Tibial nerve (tissue), 4 donors: ENCODE data around the gene ACOT11. TPM values are rescaled to one million over a fixed set of nuclear protein-coding genes. Genes with fewer than 3 reads are reported as not detected.

Source experiments
- DNase-seq, 2 donors: peaks; one replicate each; pipeline ENCODE4 v3.0.0-alpha.2; 2019; ENCODE audit warnings: low spot score in 2 of 2
- H3K27ac ChIP-seq, 4 donors: fragments of 200-600 bp; sonication (generic) in 3 of 4; one replicate each; pipeline ENCODE4 v1.5.1; 2017 to 2019; ENCODE audit warnings: mild to moderate bottlenecking in 1 of 4
- H3K27me3 ChIP-seq, 2 donors: fragments of 200-600 bp; sonication (generic) in 1 of 2; one replicate each; pipeline versions ENCODE4 v1.5.1 to v1.6.0; 2017 to 2019
- H3K36me3 ChIP-seq, 3 donors: fragments of 200-600 bp; sonication (generic); one replicate each; pipeline ENCODE4 v1.5.1; 2018 to 2019
- H3K4me1 ChIP-seq, 4 donors: fragments of 200-600 bp; sonication (generic) in 3 of 4; one replicate each; pipeline ENCODE4 v1.5.1; 2017 to 2019
- H3K4me3 ChIP-seq, 4 donors: fragments of 200-600 bp; sonication (generic) in 3 of 4; one replicate each; pipeline ENCODE4 v1.5.1; 2017 to 2019; ENCODE audit warnings: mild to moderate bottlenecking in 1 of 4, moderate library complexity in 1 of 4
- H3K9me3 ChIP-seq, 4 donors: fragments of 200-600 bp; sonication (generic) in 3 of 4; one replicate each; pipeline ENCODE4 v1.5.1; 2017 to 2019
- EP300 ChIP-seq, 2 donors: sonication (generic); formaldehyde crosslinking; IDR thresholded peaks; one replicate each; pipeline ENCODE4 v1.6.1; 2017; ENCODE audit warnings: antibody characterized with exemption in 2 of 2, mild to moderate bottlenecking in 1 of 2
- POLR2A ChIP-seq, 2 donors: fragments of 450-650 bp; IDR thresholded peaks; one replicate each; pipeline ENCODE4 v1.6.1; 2017; ENCODE audit warnings: antibody characterized with exemption in 2 of 2, mild to moderate bottlenecking in 2 of 2, moderate library complexity in 2 of 2
- WGBS, 2 donors: methylation state at CpG; one replicate each; pipeline ENCODE4 v1.1.5; 2018; 5-methylcytosine and 5-hydroxymethylcytosine counted together
- total RNA-seq, 4 donors: library from RNA; depleted of rRNA; stranded (reverse); fragments of >200 nt; gene quantifications; one replicate each; pipeline ENCODE4 v1.1.0, GENCODE V29; 2016
- TF ChIP-seq, protein P1 (sequence below), 5 experiments: fragments of 200-600 bp in 3 of 5; fragments of 450-650 bp in 2 of 5; sonication (generic) in 3 of 5; IDR thresholded peaks; one replicate each; pipeline ENCODE4 v1.5.1; 2016 to 2019; ENCODE audit warnings: antibody characterized with exemption in 5 of 5, mild to moderate bottlenecking in 3 of 5, moderate library complexity in 2 of 5

ACOT11 gene
- total RNA-seq, 4 donors from 2014 or later, result 7.5 to 13.8 (median 10.2) TPM

DNA sequence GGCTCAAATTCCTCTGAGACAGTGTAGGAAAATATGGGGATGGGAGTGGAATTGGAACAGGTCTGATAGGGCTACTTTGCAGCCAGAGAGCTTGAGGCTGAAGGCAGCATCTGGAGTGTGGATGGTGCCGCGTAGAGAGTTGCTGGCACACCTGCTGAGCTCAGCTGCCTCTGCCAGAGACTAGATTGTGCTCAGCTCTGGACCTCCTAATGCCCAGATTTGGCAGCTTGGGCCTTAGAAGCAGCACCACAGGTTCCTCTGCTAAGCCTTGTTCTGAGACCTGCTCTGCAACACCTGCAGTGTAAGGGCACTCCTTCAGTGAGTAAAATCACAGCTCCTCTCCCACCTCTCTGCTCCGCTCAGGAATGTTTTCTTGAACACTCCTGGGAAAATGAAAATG lies 23.3 kb downstream of the ACOT11 start:
- Histone ChIP-seq H3K9me3 (no peaks in the 10 kb centered on the region), H3K36me3 (no peaks in the 10 kb centered on the region), H3K4me1 (peaks cover 0 to 29% (median 16%) of the 10 kb centered on the region in 4 donors), H3K27me3 (no peaks in the 10 kb centered on the region), H3K4me3 (no peak overlapping the region), H3K27ac (peak overlapping the region in 2 of 4 donors; percentile 43 to 53)
- WGBS, 2 donors, result 78 to 79% methylated on average over 3 of the region's 3 CpGs
- DNase-seq, result no peak
- TF ChIP-seq EP300 (IDR thresholded peaks at IDR 0.05) (no peak), POLR2A (IDR thresholded peaks at IDR 0.05) (no peak)
- TF ChIP-seq, protein P1, sequence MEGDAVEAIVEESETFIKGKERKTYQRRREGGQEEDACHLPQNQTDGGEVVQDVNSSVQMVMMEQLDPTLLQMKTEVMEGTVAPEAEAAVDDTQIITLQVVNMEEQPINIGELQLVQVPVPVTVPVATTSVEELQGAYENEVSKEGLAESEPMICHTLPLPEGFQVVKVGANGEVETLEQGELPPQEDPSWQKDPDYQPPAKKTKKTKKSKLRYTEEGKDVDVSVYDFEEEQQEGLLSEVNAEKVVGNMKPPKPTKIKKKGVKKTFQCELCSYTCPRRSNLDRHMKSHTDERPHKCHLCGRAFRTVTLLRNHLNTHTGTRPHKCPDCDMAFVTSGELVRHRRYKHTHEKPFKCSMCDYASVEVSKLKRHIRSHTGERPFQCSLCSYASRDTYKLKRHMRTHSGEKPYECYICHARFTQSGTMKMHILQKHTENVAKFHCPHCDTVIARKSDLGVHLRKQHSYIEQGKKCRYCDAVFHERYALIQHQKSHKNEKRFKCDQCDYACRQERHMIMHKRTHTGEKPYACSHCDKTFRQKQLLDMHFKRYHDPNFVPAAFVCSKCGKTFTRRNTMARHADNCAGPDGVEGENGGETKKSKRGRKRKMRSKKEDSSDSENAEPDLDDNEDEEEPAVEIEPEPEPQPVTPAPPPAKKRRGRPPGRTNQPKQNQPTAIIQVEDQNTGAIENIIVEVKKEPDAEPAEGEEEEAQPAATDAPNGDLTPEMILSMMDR (IDR thresholded peaks at IDR 0.05), result no peak

DNA sequence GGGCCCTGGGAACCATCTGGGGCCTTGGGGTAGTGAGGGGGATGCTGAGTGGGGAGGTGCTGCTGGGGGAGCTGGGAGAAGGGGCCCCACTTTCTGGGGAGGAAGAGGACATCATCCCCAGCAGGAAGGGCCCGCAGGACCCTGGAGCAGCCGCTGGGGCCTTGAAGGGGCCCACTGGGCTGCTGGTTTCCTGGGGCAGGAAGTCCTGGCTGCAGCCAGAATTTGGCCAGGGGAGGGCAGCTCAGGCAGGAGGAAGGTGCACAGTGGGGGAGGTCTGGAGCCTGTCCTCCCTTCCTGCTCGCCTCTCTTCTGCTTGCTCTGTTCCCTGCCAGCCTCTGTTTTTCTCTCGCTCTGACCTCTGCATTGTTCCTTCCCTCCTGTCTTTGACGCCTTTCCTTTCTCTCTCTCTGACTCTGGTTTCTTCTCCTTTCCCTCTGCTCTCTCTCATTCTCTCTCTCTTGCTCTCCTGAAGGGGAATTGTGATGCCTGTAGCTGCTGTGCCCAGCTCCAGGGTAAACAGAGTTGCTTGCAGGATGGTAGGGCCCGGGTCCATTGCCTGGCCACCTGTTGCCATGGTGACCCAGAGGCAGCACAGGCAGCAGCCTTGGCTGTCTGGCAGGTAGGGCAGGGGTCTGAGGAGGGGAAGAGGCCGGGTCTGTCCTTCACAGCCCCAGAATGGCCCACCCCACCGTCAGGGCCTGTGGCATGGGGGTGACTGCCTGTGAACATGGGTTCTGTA lies 23.9 kb downstream of the ACOT11 start:
- no peaks in the 10 kb centered on the region for H3K9me3 ChIP-seq
- no peak overlapping the region for H3K4me3 ChIP-seq
- 47 to 53% methylated on average over 7 of the region's 8 CpGs for WGBS, 2 donors
- no peaks in the 10 kb centered on the region for H3K27me3 ChIP-seq
- H3K27ac ChIP-seq, result peak overlapping the region in 2 of 4 donors; percentile 43 to 53
- no peak for TF ChIP-seq EP300 (IDR thresholded peaks at IDR 0.05)
- TF ChIP-seq, protein P1 (IDR thresholded peaks at IDR 0.05), result no peak
- TF ChIP-seq POLR2A (IDR thresholded peaks at IDR 0.05), result no peak
- DNase-seq, result no peak
- H3K4me1 ChIP-seq, result peaks cover 0 to 29% (median 16%) of the 10 kb centered on the region in 4 donors
- no peaks in the 10 kb centered on the region for H3K36me3 ChIP-seq

DNA sequence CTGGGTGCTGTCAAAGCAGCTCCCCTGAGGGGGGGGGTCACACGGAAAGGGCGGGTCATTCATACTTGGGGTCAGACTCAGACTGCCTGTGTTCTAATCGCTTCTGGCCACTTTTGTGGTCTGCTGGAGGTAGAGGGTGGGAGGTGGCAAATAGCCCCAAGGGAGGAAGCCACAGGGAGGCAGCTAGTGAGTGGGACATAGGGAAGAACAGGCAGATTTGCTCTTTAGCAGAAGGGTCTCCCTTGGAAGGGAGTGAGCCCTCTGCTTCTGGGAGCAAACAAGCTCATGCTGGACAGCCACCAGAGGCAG lies 24.5 kb downstream of the ACOT11 start:
- no peaks in the 10 kb centered on the region for H3K27me3 ChIP-seq
- DNase-seq, result no peak
- no peaks in the 10 kb centered on the region for H3K9me3 ChIP-seq
- H3K27ac ChIP-seq, result peak overlapping the region in 1 of 4 donors; percentile 53
- no peaks in the 10 kb centered on the region for H3K36me3 ChIP-seq
- H3K4me3 ChIP-seq, result no peak overlapping the region
- TF ChIP-seq, protein P1 (IDR thresholded peaks at IDR 0.05), result no peak
- no peak for TF ChIP-seq EP300 (IDR thresholded peaks at IDR 0.05)
- no peak for TF ChIP-seq POLR2A (IDR thresholded peaks at IDR 0.05)
- 59 to 70% methylated on average over 3 of the region's 3 CpGs for WGBS, 2 donors
- H3K4me1 ChIP-seq, result peaks cover 0 to 30% (median 16%) of the 10 kb centered on the region in 4 donors

DNA sequence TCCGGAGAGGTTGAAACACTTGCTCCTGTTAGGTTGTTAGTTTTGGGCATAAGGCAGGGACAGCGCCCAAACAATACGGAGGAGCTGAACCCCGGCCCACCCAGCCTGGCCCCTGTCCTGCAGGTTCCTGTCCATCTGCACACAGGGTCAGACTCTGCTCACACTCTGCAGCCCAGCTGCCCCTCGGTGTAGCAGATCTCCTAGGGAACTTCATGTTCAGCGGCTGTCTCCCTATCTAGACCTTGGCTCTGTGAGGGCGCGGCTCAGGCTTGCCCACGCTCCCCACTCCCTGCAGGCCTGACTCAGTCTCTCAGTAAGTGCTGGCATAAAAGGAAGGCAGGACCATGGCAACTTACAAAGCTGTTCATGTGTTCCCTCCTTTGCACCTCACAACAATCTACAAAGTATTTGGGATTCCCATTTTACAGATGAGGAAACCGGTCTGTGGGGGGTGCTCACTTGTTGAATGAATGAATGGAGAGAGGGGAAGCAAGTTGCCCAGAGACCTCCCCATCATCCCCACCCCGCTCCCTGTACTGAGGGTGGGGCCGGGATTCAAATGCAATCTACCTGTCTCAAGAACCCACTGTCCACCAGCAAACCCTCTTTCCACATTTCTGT lies 26.2 kb downstream of the ACOT11 start:
- H3K27ac ChIP-seq, result no peak overlapping the region
- DNase-seq, result no peak
- WGBS, 2 donors, result 88 to 91% methylated on average over 12 of the region's 12 CpGs

More for the DNA sequence above, 26.2 kb downstream of the ACOT11 start:
- H3K9me3 ChIP-seq, result no peaks in the 10 kb centered on the region
- TF ChIP-seq, protein P1 (IDR thresholded peaks at IDR 0.05), result no peak
- TF ChIP-seq EP300 (IDR thresholded peaks at IDR 0.05) (no peak), POLR2A (IDR thresholded peaks at IDR 0.05) (no peak)
- H3K4me1 ChIP-seq, result peaks cover 0 to 40% (median 28%) of the 10 kb centered on the region in 4 donors
- H3K27me3 ChIP-seq, result no peaks in the 10 kb centered on the region
- H3K36me3 ChIP-seq, result no peaks in the 10 kb centered on the region
- H3K4me3 ChIP-seq, result no peak overlapping the region
